Activated naive CD4-positive, alpha-beta T cell treated with anti-CD3 and anti-CD28 coated beads for 36 hours (primary cell): ENCODE measurements around the gene BLOC1S3. TPM values are rescaled to one million over a fixed set of nuclear protein-coding genes. Genes with fewer than 3 reads are reported as not detected.

Experiments
- CTCF ChIA-PET: fragments of 350-600 bp; sonication (Branson Sonifier 250); formaldehyde crosslinking; loops from one replicate; lab custom pipeline; 2021; ENCODE audit warnings: antibody characterized with exemption; lab: Charles Lee
- DNase-seq: peaks from one replicate; pipeline ENCODE4 v3.0.0-alpha.2; 2020
- H3K27ac Mint-ChIP-seq: one replicate; pipeline ENCODE4 v1.8.0; 2021; ENCODE audit warnings: mild to moderate bottlenecking, mixed read lengths
- H3K27me3 Mint-ChIP-seq: one replicate; pipeline ENCODE4 v1.8.0; 2021; ENCODE audit warnings: low read depth, mixed read lengths
- H3K36me3 Mint-ChIP-seq: one replicate; pipeline ENCODE4 v1.8.0; 2021; ENCODE audit warnings: low read depth, mixed read lengths
- H3K4me1 Mint-ChIP-seq: one replicate; pipeline ENCODE4 v1.8.0; 2021; ENCODE audit warnings: low read depth, mixed read lengths
- H3K4me3 Mint-ChIP-seq: one replicate; pipeline ENCODE4 v1.8.0; 2021; ENCODE audit warnings: mild to moderate bottlenecking, moderate library complexity, mixed read lengths
- H3K9me3 Mint-ChIP-seq: one replicate; pipeline ENCODE4 v1.8.0; 2021; ENCODE audit warnings: mixed read lengths
- intact Hi-C: fragments of 100-400 bp; cut with micrococcal nuclease; formaldehyde crosslinking; loops from one replicate; pipeline ENCODE4 v1.15.1; 2023
- total RNA-seq, 2 experiments: library from RNA; stranded (reverse); gene quantifications; one replicate each; pipeline ENCODE4 v1.2.3, GENCODE V29; 2021

Gene BLOC1S3
- total RNA-seq, 2 experiments from 2014 or later = 5.1 to 6.5 TPM

GRCh38 chr19:45150180-45150579, 28.4 kb upstream of the BLOC1S3 start:
- intact Hi-C loops = no loop called here

GRCh38 chr19:45150751-45151281, 27.8 kb upstream of the BLOC1S3 start:
- Mint-ChIP-seq H3K27me3 (peaks cover 22% of the 10 kb centered on the region), H3K4me1 (peaks cover 18% of the 10 kb centered on the region), H3K27ac (no peak overlapping the region), H3K36me3 (peaks cover 4% of the 10 kb centered on the region), H3K9me3 (no peaks in the 10 kb centered on the region), H3K4me3 (no peak overlapping the region)
- no peak for DNase-seq
- CTCF ChIA-PET = interaction anchor here (0.8 kb wide), 1 partner anchor 37 kb away, joined by 3 read pairs; no protein-coding TSS in a partner anchor
- intact Hi-C loops = no loop called here

More at GRCh38 chr19:45150180-45150579, 28.4 kb upstream of the BLOC1S3 start:
- CTCF ChIA-PET = interaction anchor here (0.6 to 0.8 kb wide), 2 partner anchors 37 to 667 kb away, joined by 3 read pairs; no protein-coding TSS in a partner anchor
- no peak for DNase-seq
- no peak overlapping the region for H3K27ac Mint-ChIP-seq
- peaks cover 18% of the 10 kb centered on the region for H3K4me1 Mint-ChIP-seq
- peaks cover 19% of the 10 kb centered on the region for H3K27me3 Mint-ChIP-seq
- H3K4me3 Mint-ChIP-seq = no peak overlapping the region
- H3K36me3 Mint-ChIP-seq = peaks cover 4% of the 10 kb centered on the region
- no peaks in the 10 kb centered on the region for H3K9me3 Mint-ChIP-seq

GRCh38 chr19:45151320-45151719, 27.3 kb upstream of the BLOC1S3 start:
- CTCF ChIA-PET = interaction anchor here (0.6 kb wide), 1 partner anchor 379 kb away, joined by 5 read pairs; no protein-coding TSS in a partner anchor
- peaks cover 18% of the 10 kb centered on the region for H3K4me1 Mint-ChIP-seq

GRCh38 chr19:45151821-45152503, 26.6 kb upstream of the BLOC1S3 start:
- H3K9me3 Mint-ChIP-seq = no peaks in the 10 kb centered on the region
- no peak for DNase-seq
- intact Hi-C loops = no loop called here
- H3K4me1 Mint-ChIP-seq = peaks cover 18% of the 10 kb centered on the region
- H3K4me3 Mint-ChIP-seq = peak overlapping the region; percentile 18
- peaks cover 24% of the 10 kb centered on the region for H3K27me3 Mint-ChIP-seq
- no peak overlapping the region for H3K27ac Mint-ChIP-seq
- peaks cover 4% of the 10 kb centered on the region for H3K36me3 Mint-ChIP-seq
- CTCF ChIA-PET = interaction anchor here (0.6 to 1.7 kb wide), 2 partner anchors 12 to 379 kb away, joined by 4 to 5 read pairs; no protein-coding TSS in a partner anchor

More at GRCh38 chr19:45151320-45151719, 27.3 kb upstream of the BLOC1S3 start:
- Mint-ChIP-seq H3K27me3 (peaks cover 22% of the 10 kb centered on the region), H3K27ac (no peak overlapping the region), H3K36me3 (peaks cover 4% of the 10 kb centered on the region), H3K9me3 (no peaks in the 10 kb centered on the region), H3K4me3 (no peak overlapping the region)
- DNase-seq = no peak
- intact Hi-C loops = no loop called here

GRCh38 chr19:45152504-45153338, 25.9 kb upstream of the BLOC1S3 start:
- Mint-ChIP-seq H3K9me3 (no peaks in the 10 kb centered on the region), H3K4me3 (peak overlapping the region; percentile 54), H3K27ac (no peak overlapping the region), H3K36me3 (peaks cover 4% of the 10 kb centered on the region), H3K27me3 (peaks cover 27% of the 10 kb centered on the region), H3K4me1 (peaks cover 18% of the 10 kb centered on the region)
- intact Hi-C loops = loop anchor here (1.0 kb wide), 1 partner anchor 26 kb away; the partner anchor contains the start of genes BLOC1S3 and TRAPPC6A
- DNase-seq = peak; percentile 67
- CTCF ChIA-PET = interaction anchor here (1.1 to 1.7 kb wide), 2 partner anchors 12 to 25 kb away, joined by 3 to 4 read pairs; no protein-coding TSS in a partner anchor

- peaks cover 4% of the 10 kb centered on the region for H3K36me3 Mint-ChIP-seq
- CTCF ChIA-PET = interaction anchor here (1.1 to 1.7 kb wide), 2 partner anchors 11 to 24 kb away, joined by 3 to 4 read pairs; no protein-coding TSS in a partner anchor
- H3K4me1 Mint-ChIP-seq = peaks cover 18% of the 10 kb centered on the region
- intact Hi-C loops = loop anchor here (1.0 kb wide), 1 partner anchor 25 kb away; the partner anchor contains the start of genes BLOC1S3 and TRAPPC6A
- no peak overlapping the region for H3K27ac Mint-ChIP-seq
- peak; percentile 42 for DNase-seq
- peak overlapping the region; percentile 36 for H3K4me3 Mint-ChIP-seq
- H3K27me3 Mint-ChIP-seq = peaks cover 27% of the 10 kb centered on the region
- H3K9me3 Mint-ChIP-seq = no peaks in the 10 kb centered on the region
These were observed 25.1 kb upstream of the BLOC1S3 start for GRCh38 chr19:45153339-45154063.

- intact Hi-C loops = no loop called here
- Mint-ChIP-seq H3K4me1 (peaks cover 16% of the 10 kb centered on the region), H3K27me3 (peaks cover 27% of the 10 kb centered on the region), H3K9me3 (no peaks in the 10 kb centered on the region), H3K36me3 (peaks cover 4% of the 10 kb centered on the region), H3K4me3 (peak overlapping the region; percentile 36), H3K27ac (peak overlapping the region; percentile 65)
- DNase-seq = no peak
- CTCF ChIA-PET = interaction anchor here (1.1 kb wide), 1 partner anchor 23 kb away, joined by 3 read pairs; no protein-coding TSS in a partner anchor
These were observed 24.3 kb upstream of the BLOC1S3 start for GRCh38 chr19:45154064-45154827.

GRCh38 chr19:45156011-45156630, 22.5 kb upstream of the BLOC1S3 start:
- Mint-ChIP-seq H3K9me3 (no peaks in the 10 kb centered on the region), H3K4me1 (peaks cover 16% of the 10 kb centered on the region), H3K36me3 (peaks cover 4% of the 10 kb centered on the region), H3K4me3 (no peak overlapping the region), H3K27me3 (peaks cover 27% of the 10 kb centered on the region), H3K27ac (no peak overlapping the region)
- intact Hi-C loops = no loop called here
- DNase-seq = no peak
- CTCF ChIA-PET = no interaction called here

- Mint-ChIP-seq H3K36me3 (peaks cover 2% of the 10 kb centered on the region), H3K27me3 (peaks cover 24% of the 10 kb centered on the region), H3K9me3 (no peaks in the 10 kb centered on the region), H3K27ac (no peak overlapping the region), H3K4me1 (peaks cover 14% of the 10 kb centered on the region), H3K4me3 (no peak overlapping the region)
- DNase-seq = no peak
- CTCF ChIA-PET = no interaction called here
- intact Hi-C loops = no loop called here
These were observed 21.8 kb upstream of the BLOC1S3 start for GRCh38 chr19:45156751-45157150.

GRCh38 chr19:45158503-45159209, 19.9 kb upstream of the BLOC1S3 start:
- intact Hi-C loops = no loop called here
- Mint-ChIP-seq H3K27me3 (peaks cover 16% of the 10 kb centered on the region), H3K27ac (no peak overlapping the region), H3K4me3 (no peak overlapping the region), H3K4me1 (peaks cover 10% of the 10 kb centered on the region), H3K9me3 (no peaks in the 10 kb centered on the region), H3K36me3 (no peaks in the 10 kb centered on the region)
- CTCF ChIA-PET = no interaction called here
- no peak for DNase-seq
